ENCODE data around the gene TOMM5.

DNA sequence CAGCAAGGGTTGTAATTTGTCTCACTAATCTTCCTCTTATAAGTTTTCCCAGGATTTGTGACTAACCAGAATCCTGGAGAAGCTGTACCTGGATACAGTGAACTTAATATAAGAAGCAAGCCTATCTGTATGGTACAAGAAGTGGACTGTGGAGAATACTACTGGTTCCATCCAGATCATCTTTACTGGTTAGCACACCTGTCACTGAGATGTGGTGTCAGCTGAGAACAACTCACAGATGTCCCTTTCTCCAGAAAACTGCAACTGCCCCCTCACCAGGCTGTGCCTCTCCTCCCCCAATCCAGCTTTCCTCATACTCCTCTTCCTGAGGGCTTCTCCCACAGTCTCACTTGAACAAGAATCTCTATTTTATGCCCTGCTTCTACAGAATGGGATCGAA, 21.1 kb downstream of the TOMM5 start:
- TF ChIP-seq, protein P1, sequence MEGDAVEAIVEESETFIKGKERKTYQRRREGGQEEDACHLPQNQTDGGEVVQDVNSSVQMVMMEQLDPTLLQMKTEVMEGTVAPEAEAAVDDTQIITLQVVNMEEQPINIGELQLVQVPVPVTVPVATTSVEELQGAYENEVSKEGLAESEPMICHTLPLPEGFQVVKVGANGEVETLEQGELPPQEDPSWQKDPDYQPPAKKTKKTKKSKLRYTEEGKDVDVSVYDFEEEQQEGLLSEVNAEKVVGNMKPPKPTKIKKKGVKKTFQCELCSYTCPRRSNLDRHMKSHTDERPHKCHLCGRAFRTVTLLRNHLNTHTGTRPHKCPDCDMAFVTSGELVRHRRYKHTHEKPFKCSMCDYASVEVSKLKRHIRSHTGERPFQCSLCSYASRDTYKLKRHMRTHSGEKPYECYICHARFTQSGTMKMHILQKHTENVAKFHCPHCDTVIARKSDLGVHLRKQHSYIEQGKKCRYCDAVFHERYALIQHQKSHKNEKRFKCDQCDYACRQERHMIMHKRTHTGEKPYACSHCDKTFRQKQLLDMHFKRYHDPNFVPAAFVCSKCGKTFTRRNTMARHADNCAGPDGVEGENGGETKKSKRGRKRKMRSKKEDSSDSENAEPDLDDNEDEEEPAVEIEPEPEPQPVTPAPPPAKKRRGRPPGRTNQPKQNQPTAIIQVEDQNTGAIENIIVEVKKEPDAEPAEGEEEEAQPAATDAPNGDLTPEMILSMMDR (IDR thresholded peaks at IDR 0.05; ENCODE audit: insufficient read depth, low read length, poor library complexity, severe bottlenecking) = no peak
- TF ChIP-seq EZH2phosphoT487 (conservative IDR thresholded peaks at IDR 0.05; ENCODE audit: low read length) = no peak
